Vagina (tissue), 2 donors: ENCODE results near the gene MAPK12.

ENCODE experiments used
- CTCF ChIP-seq, 3 experiments: fragments of 450-650 bp in 2 of 3; fragments of 200-600 bp in 1 of 3; sonication (generic) in 1 of 3; IDR thresholded peaks; one replicate each; pipeline ENCODE4 v1.5.1; 2017 to 2019; ENCODE audit warnings: antibody characterized with exemption in 3 of 3, mild to moderate bottlenecking in 2 of 3, moderate library complexity in 2 of 3
- POLR2AphosphoS5 ChIP-seq, 2 donors: sonication (generic); formaldehyde crosslinking; IDR thresholded peaks; one replicate each; pipeline ENCODE4 v1.9.0; 2017; ENCODE audit warnings: antibody characterized with exemption in 2 of 2, mild to moderate bottlenecking in 2 of 2, low read depth in 1 of 2; ENCODE audit not compliant: insufficient read depth in 1 of 2

- no peak for TF ChIP-seq CTCF (IDR thresholded peaks at IDR 0.05)
- no peak for TF ChIP-seq POLR2AphosphoS5 (IDR thresholded peaks at IDR 0.05; ENCODE audit: insufficient read depth in 1 of 2, low read depth in 1 of 2)
These were observed 9.3 kb upstream of the MAPK12 start for GRCh38 chr22:50270666-50271394.
